OCI-LY3 (cell line): ENCODE results near the gene SERTM1.

Source experiments
- EZH2phosphoT487 ChIP-seq: fragments of 200-600 bp; shearing (Covaris generic); IDR thresholded peaks from 2 replicates; pipeline ENCODE4 v1.6.1; 2018; ENCODE audit warnings: antibody characterized with exemption, mixed run types, low read depth
- TF ChIP-seq, protein P1 (sequence below): fragments of 200-600, 300-600 bp; sonication (generic); IDR thresholded peaks from 2 replicates; pipeline ENCODE4 v1.5.1; 2014; ENCODE audit warnings: antibody characterized with exemption, low read length, low read depth

DNA sequence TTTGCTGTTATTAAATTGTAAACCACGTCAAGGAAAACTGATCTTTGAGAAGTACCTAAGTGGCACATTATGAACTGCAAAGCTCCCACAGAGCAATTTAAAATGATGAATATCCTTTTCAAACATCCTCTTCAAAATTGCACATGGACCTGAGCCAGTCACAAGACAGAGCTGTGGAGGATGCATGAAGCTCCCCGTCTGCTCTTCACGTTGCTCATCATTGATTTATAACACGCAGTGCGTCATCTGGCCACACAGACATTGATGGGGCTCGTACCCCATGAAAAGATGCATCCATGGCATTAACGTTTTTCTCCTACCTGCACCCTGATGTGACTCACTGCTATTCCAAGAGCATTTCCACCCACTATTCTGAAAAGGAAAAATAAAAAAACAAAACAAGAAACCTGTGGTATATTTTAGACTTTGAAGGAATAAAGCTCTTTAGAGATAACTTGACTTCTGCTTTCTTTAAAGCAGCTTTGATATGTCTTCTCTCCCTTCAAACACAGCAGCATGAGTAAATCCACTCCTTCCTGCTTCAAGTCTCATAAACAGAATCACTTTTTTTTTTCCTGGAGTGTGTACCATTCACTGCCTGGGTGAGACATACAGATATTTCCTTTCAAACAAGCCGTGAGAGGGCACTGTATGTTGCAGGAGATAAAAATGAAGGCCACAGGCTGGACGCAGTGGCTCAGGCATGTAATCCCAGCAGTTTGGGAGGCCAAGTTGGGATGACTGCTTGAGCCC, 7.2 kb upstream of the SERTM1 start:
- TF ChIP-seq, protein P1, sequence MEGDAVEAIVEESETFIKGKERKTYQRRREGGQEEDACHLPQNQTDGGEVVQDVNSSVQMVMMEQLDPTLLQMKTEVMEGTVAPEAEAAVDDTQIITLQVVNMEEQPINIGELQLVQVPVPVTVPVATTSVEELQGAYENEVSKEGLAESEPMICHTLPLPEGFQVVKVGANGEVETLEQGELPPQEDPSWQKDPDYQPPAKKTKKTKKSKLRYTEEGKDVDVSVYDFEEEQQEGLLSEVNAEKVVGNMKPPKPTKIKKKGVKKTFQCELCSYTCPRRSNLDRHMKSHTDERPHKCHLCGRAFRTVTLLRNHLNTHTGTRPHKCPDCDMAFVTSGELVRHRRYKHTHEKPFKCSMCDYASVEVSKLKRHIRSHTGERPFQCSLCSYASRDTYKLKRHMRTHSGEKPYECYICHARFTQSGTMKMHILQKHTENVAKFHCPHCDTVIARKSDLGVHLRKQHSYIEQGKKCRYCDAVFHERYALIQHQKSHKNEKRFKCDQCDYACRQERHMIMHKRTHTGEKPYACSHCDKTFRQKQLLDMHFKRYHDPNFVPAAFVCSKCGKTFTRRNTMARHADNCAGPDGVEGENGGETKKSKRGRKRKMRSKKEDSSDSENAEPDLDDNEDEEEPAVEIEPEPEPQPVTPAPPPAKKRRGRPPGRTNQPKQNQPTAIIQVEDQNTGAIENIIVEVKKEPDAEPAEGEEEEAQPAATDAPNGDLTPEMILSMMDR, result no peak
- no peak for TF ChIP-seq EZH2phosphoT487
